Activated CD8-positive, alpha-beta memory T cell treated with anti-CD3 and anti-CD28 coated beads, Interleukin-2, amount 10 ng/mL, durations not matched to agents 7 days and 5 days (primary cell): ENCODE measurements around the gene CCL19. TPM values are rescaled to one million over a fixed set of nuclear protein-coding genes. Genes with fewer than 3 reads are reported as not detected.

Experiments used
- ATAC-seq: fragments of 150-1000 bp; cut with Tn5 transposase; one replicate; pipeline ENCODE4 v1.10.0; 2021; ENCODE audit warnings: moderate library complexity
- CTCF ChIA-PET: fragments of 350-600 bp; sonication (Branson Sonifier 250); formaldehyde crosslinking; loops from one replicate; lab custom pipeline; 2021; ENCODE audit warnings: antibody characterized with exemption; lab: Charles Lee
- DNase-seq: peaks from one replicate; pipeline ENCODE4 v3.0.0-alpha.2; 2020
- H3K27ac Mint-ChIP-seq: one replicate; pipeline ENCODE4 v1.8.0; 2021; ENCODE audit warnings: mild to moderate bottlenecking, mixed read lengths
- H3K27me3 Mint-ChIP-seq: one replicate; pipeline ENCODE4 v1.8.0; 2021; ENCODE audit warnings: mixed read lengths
- H3K36me3 Mint-ChIP-seq: one replicate; pipeline ENCODE4 v1.8.0; 2021; ENCODE audit warnings: mild to moderate bottlenecking, mixed read lengths
- H3K4me1 Mint-ChIP-seq: one replicate; pipeline ENCODE4 v1.8.0; 2021; ENCODE audit warnings: mixed read lengths
- H3K4me3 Mint-ChIP-seq: one replicate; pipeline ENCODE4 v1.8.0; 2021; ENCODE audit warnings: mild to moderate bottlenecking, moderate library complexity, mixed read lengths
- H3K9me3 Mint-ChIP-seq: one replicate; pipeline ENCODE4 v1.8.0; 2022; ENCODE audit warnings: low read depth, mixed read lengths
- total RNA-seq, 2 experiments: library from RNA; stranded (reverse); gene quantifications; one replicate each; pipeline ENCODE4 v1.2.3, GENCODE V29; 2021

CCL19 gene
- total RNA-seq, 2 experiments from 2014 or later = not detected

DNA sequence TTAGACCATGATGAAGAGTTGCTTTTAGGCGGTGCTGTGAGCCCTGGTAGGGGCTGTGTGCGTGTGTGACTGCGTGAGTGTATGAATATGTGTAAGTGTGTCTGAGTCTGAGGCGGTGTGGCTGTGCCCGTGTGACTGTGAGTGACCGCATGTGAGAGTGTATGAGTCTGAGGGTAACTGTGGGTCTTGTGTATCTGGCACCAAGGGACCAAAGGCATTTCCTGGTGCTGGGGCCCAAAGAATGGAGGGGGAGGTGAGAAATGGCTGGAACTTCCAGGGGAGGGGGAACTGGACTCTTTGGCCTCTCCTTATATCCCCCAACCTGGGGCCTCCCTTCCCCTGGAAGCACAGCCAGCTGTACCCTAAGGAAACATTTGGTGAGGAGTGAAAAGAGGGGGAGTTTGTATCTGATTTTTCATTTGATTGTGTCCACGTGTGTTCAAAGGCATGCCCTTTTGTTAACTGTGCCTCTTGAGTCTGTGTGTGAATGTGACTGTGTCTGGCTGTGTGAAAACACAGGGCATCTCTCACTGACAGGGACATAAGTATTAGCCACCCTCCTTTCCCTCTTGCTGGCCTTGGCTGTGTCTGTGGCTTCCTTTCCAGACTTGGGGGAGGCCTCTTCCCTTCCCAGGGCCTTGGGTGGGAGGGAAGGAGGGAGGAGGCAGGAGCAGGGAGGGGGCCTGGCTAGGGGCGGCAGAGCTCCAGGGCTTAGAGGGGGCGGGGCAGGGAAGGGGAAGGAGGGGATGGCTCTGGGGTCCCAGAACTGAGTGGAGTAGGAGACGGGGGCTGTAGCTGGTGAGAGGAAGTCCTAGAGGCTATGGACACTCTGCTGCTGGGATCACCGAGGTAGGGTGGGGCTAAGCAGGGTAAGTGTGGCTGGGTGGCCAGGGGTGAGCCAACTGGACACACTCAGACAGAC is 37.7 kb downstream of the CCL19 start:
- ATAC-seq = no peak

DNA sequence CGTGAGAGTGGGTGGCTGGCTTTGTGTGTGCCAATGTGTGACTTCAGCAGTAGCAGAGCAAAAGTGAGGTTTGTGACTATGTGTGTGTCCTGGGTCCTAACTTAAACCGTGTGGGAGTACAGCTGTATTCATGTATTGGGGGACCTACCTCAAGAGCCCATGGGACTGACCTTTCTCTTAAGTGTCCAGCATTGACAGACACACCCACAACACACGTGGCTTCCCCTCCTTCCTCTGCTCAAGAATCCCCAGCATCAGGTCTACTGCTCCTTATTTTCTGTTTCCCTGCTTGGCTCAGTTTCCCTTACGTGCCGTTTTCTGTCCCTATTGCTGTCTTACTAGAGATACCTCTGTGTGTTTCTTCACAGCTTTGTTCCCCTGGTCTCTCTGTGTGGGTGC is 38.5 kb downstream of the CCL19 start:
- CTCF ChIA-PET = interaction anchor here (1.2 to 10.7 kb wide), 2 partner anchors 8 kb away, joined by 3 to 124 read pairs; partner anchors contain the start of gene CCL27
- ATAC-seq (no peak), DNase-seq (no peak)
- Mint-ChIP-seq H3K9me3 (no peaks in the 10 kb centered on the region), H3K4me1 (peaks cover 21% of the 10 kb centered on the region), H3K27me3 (no peaks in the 10 kb centered on the region), H3K27ac (no peak overlapping the region), H3K36me3 (peaks cover 16% of the 10 kb centered on the region), H3K4me3 (no peak overlapping the region)

More for the DNA sequence above, 37.7 kb downstream of the CCL19 start:
- Mint-ChIP-seq H3K9me3 (no peaks in the 10 kb centered on the region), H3K4me1 (peaks cover 13% of the 10 kb centered on the region), H3K36me3 (peaks cover 11% of the 10 kb centered on the region), H3K27me3 (no peaks in the 10 kb centered on the region), H3K27ac (no peak overlapping the region), H3K4me3 (no peak overlapping the region)
- CTCF ChIA-PET = interaction anchor here (1.2 to 10.7 kb wide), 2 partner anchors 7 to 9 kb away, joined by 3 to 124 read pairs; partner anchors contain the start of gene CCL27
- no peak for DNase-seq

DNA sequence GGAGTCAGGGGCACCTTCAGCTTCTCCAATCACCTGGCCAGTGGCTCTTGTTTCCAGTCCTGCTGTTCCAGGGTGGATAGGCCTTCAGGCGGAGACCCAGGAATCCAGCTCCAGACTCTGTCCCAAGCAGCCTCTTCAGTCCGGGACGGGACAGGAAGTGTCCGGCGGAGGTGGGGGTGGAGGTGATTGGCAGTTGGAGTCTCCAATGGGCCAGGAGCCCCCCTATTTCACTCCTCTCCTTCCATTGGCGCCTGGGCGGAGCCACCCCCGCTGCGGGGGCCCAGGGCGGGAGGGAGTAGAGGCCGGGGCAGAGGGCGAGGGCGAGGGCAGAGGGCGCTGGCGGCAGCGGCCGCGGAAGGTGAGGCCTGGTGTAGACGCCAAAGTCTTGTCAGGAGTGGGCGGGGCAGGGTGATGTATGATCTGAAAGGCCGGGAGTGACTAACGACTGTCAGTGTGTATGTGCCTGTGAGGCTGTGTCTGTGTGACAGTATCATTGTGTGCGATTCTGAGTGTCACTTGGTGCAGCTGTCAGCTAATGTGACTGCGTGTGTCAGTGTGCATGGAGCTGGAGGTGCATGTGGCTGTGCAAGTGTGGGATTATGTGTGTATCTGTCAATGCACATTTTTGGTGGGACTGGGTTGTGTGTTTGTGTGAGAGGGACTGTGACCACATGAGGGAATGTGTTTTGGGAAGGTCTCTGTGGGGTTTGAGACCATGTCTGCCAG is 39.0 kb downstream of the CCL19 start, which contains the start of gene IL11RA:
TSS of gene IL11RA (plus strand) at position 310 of the 726 bp plus-strand sequence. CDS start 3,033 bp downstream, outside the sequence.
- DNase-seq (peak; percentile 62), ATAC-seq (peak; percentile 35)
- Mint-ChIP-seq H3K36me3 (peaks cover 17% of the 10 kb centered on the region), H3K27me3 (no peaks in the 10 kb centered on the region), H3K4me1 (peaks cover 25% of the 10 kb centered on the region), H3K4me3 (no peak within 1 kb of the TSS), H3K9me3 (no peaks in the 10 kb centered on the region), H3K27ac (no peak within 1 kb of the TSS)
- CTCF ChIA-PET = interaction anchor here (0.6 to 10.7 kb wide), 4 partner anchors 8 to 475 kb away, joined by 3 to 124 read pairs (median 3); partner anchors contain the start of gene CCL27

DNA sequence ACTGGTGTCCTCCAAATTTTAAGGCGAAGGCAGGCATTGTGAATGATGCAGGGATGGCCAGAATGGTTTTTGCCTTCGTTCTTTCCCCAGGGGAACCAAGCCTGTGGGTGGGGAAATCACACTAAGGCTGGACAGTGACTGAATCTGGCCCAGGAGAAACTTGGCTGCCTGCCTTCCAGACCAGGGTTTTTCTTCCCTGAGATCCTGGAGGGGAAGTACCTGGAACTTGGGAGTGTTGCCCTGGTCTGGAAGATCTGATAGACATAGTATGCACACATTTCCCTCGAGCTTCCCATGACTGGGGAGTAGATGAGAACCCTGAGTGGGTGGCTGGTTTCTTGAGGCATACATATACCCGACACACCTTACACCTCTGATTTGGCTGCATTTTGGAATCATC is 39.8 kb downstream of the CCL19 start:
- Mint-ChIP-seq H3K27ac (no peak overlapping the region), H3K36me3 (peaks cover 17% of the 10 kb centered on the region), H3K9me3 (no peaks in the 10 kb centered on the region), H3K27me3 (no peaks in the 10 kb centered on the region), H3K4me1 (peaks cover 26% of the 10 kb centered on the region), H3K4me3 (no peak overlapping the region)
- DNase-seq (no peak), ATAC-seq (no peak)
- CTCF ChIA-PET = interaction anchor here (0.6 to 10.7 kb wide), 2 partner anchors 9 to 476 kb away, joined by 3 to 124 read pairs; partner anchors contain the start of gene CCL27

DNA sequence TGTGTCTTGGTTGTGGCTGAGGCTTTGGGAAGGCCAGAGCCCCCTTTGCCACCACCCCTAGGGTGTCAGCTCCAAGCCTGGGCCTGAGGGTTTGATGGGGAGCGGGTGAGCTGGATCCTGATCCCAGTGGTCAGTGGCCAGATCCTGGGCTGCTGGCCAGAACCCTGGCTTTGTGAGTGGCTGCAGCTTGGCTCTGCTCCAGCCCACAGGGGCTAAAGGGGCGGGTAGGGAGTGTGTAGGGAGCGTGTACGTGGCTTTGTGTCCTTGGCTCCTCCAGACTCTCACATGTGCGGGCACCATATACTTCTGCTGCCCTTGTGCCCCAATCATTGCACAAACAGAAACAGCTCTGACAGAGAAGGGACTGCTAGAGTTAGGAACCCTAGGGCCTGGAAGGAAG is 40.3 kb downstream of the CCL19 start:
- CTCF ChIA-PET = interaction anchor here (10.7 kb wide), 1 partner anchor 10 kb away, joined by 124 read pairs; the partner anchor contains the start of gene CCL27
- H3K4me1 Mint-ChIP-seq = peaks cover 31% of the 10 kb centered on the region
- ATAC-seq (no peak), DNase-seq (no peak)
- H3K27me3 Mint-ChIP-seq = no peaks in the 10 kb centered on the region
- H3K27ac Mint-ChIP-seq = no peak overlapping the region
- H3K4me3 Mint-ChIP-seq = no peak overlapping the region
- H3K36me3 Mint-ChIP-seq = peaks cover 17% of the 10 kb centered on the region
- H3K9me3 Mint-ChIP-seq = no peaks in the 10 kb centered on the region

DNA sequence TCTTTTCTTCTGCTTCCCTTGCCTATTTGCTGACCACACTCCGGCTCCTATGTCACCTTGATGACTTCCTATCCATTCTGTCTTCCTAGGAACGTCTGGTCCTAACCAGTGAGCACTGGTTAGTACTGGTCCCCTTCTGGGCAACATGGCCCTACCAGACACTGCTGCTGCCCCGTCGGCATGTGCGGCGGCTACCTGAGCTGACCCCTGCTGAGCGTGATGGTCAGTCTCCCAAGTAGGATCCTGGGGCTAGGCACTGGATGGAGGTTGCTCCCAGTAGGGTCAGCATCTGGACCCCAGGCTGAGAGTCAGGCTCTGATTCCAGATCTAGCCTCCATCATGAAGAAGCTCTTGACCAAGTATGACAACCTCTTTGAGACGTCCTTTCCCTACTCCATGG is 42.4 kb downstream of the CCL19 start:
- no peaks in the 10 kb centered on the region for H3K27me3 Mint-ChIP-seq

DNA sequence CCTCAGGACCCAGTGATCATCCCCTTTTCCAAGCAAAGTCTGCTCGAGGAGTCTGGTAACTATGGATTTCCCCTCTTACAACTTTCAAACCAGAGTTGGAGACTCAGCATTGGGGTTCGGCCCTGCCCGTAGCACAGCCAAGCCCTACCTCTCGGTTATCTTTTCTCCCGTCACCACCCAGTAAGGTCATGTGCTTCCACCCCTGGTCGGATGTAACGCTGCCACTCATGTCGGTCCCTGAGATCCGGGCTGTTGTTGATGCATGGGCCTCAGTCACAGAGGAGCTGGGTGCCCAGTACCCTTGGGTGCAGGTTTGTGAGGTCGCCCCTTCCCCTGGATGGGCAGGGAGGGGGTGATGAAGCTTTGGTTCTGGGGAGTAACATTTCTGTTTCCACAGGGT is 43.4 kb downstream of the CCL19 start:
- DNase-seq = no peak
- ATAC-seq = no peak
- Mint-ChIP-seq H3K4me1 (peaks cover 28% of the 10 kb centered on the region), H3K36me3 (peaks cover 17% of the 10 kb centered on the region), H3K9me3 (no peaks in the 10 kb centered on the region), H3K27ac (peak overlapping the region; percentile 87), H3K27me3 (no peaks in the 10 kb centered on the region), H3K4me3 (peak overlapping the region; percentile 92)
- CTCF ChIA-PET = interaction anchor here (0.7 to 10.7 kb wide), 6 partner anchors 12 to 56 kb away, joined by 3 to 124 read pairs (median 6); partner anchors contain the start of genes CCL27, RPP25L and SIGMAR1

More for the DNA sequence above, 42.4 kb downstream of the CCL19 start:
- CTCF ChIA-PET = interaction anchor here (1.3 to 10.7 kb wide), 3 partner anchors 12 to 48 kb away, joined by 3 to 124 read pairs (median 110); partner anchors contain the start of genes CCL27 and SIGMAR1
- ATAC-seq (no peak), DNase-seq (no peak)
- Mint-ChIP-seq H3K36me3 (peaks cover 17% of the 10 kb centered on the region), H3K4me1 (peaks cover 33% of the 10 kb centered on the region), H3K9me3 (no peaks in the 10 kb centered on the region), H3K4me3 (peak overlapping the region; percentile 15), H3K27ac (no peak overlapping the region)

DNA sequence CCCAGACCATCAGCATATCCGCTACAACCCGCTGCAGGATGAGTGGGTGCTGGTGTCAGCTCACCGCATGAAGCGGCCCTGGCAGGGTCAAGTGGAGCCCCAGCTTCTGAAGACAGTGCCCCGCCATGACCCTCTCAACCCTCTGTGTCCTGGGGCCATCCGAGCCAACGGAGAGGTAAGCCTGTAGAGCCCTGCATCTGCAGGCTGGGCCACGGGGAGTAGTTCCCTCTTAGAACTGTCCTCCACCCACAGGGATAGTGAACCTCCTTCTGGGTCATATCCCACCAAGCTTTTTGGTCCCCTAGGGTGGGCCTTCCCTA is 44.0 kb downstream of the CCL19 start:
- Mint-ChIP-seq H3K9me3 (no peaks in the 10 kb centered on the region), H3K36me3 (peaks cover 17% of the 10 kb centered on the region), H3K27ac (peak overlapping the region; percentile 87), H3K4me3 (peak overlapping the region; percentile 92), H3K27me3 (no peaks in the 10 kb centered on the region), H3K4me1 (peaks cover 24% of the 10 kb centered on the region)
- DNase-seq (no peak), ATAC-seq (no peak)
- CTCF ChIA-PET = interaction anchor here (0.9 to 10.7 kb wide), 14 partner anchors 11 to 338 kb away, joined by 3 to 124 read pairs (median 5); partner anchors contain the start of genes CCL27, DCTN3, RPP25L and SIGMAR1

DNA sequence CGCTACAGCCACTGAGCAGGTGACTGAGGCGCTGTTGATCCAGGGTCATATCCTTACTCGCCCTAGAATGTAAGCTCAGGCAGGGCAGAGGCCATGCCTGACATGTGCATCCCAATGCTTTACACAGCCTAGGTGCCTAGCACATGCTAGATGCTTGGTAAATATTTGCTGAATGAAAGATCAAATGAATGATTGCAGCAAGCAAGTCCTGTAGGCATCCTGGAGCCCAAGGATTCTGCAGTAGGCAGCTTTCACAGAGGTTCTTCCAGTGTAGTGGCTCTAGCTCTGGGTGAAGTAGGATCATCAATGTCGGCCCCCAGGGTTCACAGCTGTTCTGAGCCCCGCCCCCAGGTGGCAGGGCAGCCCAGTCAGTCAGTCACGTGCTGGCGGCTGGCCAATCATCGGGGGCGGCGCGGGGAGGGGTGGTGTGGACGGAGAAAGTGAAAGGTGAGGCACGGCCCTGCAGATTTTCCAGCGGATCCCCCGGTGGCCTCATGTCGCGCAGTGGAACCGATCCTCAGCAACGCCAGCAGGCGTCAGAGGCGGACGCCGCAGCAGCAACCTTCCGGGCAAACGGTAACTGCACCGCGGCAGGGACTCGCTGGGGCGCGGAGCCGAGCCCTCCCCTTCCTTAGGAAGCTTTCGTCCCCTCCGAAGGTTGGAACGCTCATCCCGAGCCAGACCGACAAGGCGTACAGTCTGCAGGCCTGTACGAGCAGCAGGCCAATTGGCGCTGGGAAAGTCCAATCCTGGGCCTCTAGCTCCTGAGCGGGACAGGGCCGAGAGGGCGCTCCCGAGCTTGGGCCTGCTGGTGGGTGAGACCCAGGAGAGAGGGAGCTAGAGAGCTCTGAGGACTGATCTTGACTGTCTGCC is 44.6 kb downstream of the CCL19 start, which contains the start of gene GALT:
TSS of gene GALT (plus strand) at position 465 of the 873 bp plus-strand sequence. CDS start at position 495, 30 bp downstream.
- Mint-ChIP-seq H3K9me3 (no peaks in the 10 kb centered on the region), H3K27me3 (no peaks in the 10 kb centered on the region), H3K36me3 (peaks cover 17% of the 10 kb centered on the region), H3K4me1 (peaks cover 24% of the 10 kb centered on the region), H3K27ac (peak within 1 kb of the TSS; percentile 87), H3K4me3 (peak within 1 kb of the TSS; percentile 92)
- DNase-seq = peak; percentile 98
- CTCF ChIA-PET = interaction anchor here (0.9 to 10.7 kb wide), 14 partner anchors 11 to 339 kb away, joined by 3 to 124 read pairs (median 5); partner anchors contain the start of genes CCL27, DCTN3, RPP25L and SIGMAR1
- peak; percentile 88 for ATAC-seq

DNA sequence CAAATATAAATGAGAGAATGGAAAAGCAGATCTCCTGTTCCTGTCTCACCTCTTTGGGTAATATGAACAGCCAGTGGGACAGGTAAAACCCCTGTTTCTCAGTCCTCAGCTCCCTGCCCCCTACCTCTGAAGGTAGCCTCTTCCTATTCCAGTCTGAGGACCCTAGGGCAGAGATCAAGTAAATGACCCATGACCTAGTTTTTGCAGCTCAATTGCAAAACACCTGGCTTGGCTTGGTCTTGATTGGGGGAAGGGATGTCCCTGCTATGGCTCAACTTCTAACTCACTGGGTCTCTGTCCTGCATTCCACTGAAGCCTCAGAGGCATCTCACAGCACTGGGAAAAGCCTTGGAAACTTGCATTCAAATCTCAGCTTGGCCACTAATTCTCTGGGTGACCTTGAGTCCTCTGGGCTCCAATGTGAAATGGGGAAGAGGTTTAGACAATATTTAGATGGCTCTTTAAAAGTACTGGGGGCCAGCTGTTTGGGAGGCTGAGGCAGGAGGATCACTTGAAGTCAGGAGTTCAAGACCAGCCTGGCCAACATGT is 46.2 kb downstream of the CCL19 start:
- H3K4me3 Mint-ChIP-seq = no peak overlapping the region

DNA sequence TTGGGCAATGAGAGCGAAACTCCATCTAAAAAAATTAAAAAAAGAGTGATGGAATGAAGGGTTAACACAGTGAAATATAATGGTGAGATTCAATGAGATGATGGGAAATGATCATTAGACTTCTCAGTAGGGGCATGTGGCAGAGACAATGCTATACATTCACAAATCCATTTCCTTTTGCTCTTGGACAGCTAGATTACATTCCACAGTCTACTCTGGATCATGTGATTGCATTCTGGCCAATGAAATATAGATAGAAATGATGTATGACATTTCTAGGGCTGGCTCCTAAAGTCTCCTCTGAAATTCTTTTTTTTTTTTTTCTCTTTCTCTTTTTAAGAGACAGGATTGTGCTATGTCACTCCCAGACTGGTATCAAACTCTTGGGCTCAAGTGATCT is 48.4 kb downstream of the CCL19 start:
- DNase-seq = no peak
- no peak overlapping the region for H3K4me3 Mint-ChIP-seq
- CTCF ChIA-PET = interaction anchor here (0.9 to 6.7 kb wide), 3 partner anchors 7 to 60 kb away, joined by 3 to 110 read pairs (median 4); partner anchors contain the start of gene SIGMAR1
- H3K36me3 Mint-ChIP-seq = peaks cover 2% of the 10 kb centered on the region
- H3K27me3 Mint-ChIP-seq = no peaks in the 10 kb centered on the region
- no peak for ATAC-seq
- peaks cover 24% of the 10 kb centered on the region for H3K4me1 Mint-ChIP-seq
- no peak overlapping the region for H3K27ac Mint-ChIP-seq
- no peaks in the 10 kb centered on the region for H3K9me3 Mint-ChIP-seq

More for the DNA sequence above, 46.2 kb downstream of the CCL19 start:
- ATAC-seq = no peak
- no peak for DNase-seq
- CTCF ChIA-PET = interaction anchor here (0.7 to 10.7 kb wide), 6 partner anchors 8 to 56 kb away, joined by 3 to 124 read pairs (median 20); partner anchors contain the start of genes CCL27 and SIGMAR1
- H3K9me3 Mint-ChIP-seq = no peaks in the 10 kb centered on the region
- H3K27me3 Mint-ChIP-seq = no peaks in the 10 kb centered on the region
- H3K4me1 Mint-ChIP-seq = peaks cover 25% of the 10 kb centered on the region
- no peak overlapping the region for H3K27ac Mint-ChIP-seq
- peaks cover 16% of the 10 kb centered on the region for H3K36me3 Mint-ChIP-seq
